GM19452 (cell line): ENCODE results near the gene ZNF267.
"Not testable (repeated sequence)": the region's sequence is repeated elsewhere in the genome, so short reads cannot be mapped to it uniquely, and the experiment has no call there.

ENCODE experiments used
- ATAC-seq: cut with Tn5 transposase; IDR thresholded peaks from one replicate; pipeline ENCODE4 v1.9.1; 2021; ENCODE audit not compliant: unreplicated experiment

The ZNF267 gene

DNA sequence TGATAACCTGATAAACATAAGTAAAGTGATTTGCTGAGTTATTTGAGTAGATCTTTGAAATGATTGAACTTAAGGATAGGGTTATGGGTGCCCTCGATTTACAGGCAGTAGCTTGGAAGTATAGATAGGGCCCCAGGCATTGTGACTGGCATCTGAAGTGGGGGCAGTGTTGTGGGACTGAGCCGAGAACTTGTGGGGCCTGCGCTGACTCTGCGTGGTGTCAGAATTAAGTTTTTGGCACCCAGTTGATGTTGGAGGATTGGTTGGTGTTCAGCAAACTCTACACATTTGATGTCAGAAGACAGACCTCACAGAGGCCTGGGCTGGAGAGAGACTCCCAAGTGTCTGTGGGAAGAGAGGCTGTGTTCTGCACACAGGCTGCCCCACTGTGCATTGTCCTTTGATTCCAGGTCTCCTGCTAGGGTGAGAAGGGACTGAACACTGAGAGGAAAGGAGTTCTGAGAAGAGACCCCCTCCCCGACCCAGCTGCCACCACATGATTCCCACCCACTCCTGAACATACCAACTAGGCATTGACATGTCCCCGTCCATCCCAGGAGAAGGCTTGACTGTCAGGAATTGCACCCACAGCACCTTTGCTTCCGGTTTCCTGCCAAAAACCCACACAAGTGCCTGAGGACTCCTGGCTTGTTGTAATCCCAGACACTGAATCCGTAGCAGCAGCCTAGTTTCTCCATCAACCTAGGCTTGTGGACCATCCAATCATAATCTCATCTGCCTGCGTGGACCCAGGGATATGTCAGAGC is 4.5 kb downstream of the ZNF267 start:
- no peak for ATAC-seq

GRCh38 chr16:31879937-31880321 is 6.3 kb downstream of the ZNF267 start:
- ATAC-seq = no peak

- peak; percentile 37 for ATAC-seq
Observed at GRCh38 chr16:31880322-31880979, 6.8 kb downstream of the ZNF267 start.

DNA sequence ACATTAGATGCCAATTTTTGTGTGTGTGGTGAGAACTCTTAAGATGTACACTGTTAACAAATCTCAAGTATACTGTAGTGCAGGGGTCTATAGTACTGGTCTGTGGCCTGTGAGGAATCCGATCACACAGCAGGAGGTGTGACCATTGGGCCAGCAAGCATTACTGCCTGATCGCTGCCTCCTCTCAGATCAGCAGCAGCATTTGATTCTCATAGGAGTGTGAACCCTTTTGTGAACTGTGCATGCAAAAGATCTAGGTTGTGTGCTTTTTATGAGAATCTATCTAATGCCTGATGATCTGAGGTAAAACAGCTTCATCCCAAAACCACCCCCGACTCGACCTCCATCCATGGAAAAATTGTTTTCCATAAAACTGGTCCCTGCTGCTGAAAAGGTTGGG is 12.6 kb downstream of the ZNF267 start:
- no peak for ATAC-seq

DNA sequence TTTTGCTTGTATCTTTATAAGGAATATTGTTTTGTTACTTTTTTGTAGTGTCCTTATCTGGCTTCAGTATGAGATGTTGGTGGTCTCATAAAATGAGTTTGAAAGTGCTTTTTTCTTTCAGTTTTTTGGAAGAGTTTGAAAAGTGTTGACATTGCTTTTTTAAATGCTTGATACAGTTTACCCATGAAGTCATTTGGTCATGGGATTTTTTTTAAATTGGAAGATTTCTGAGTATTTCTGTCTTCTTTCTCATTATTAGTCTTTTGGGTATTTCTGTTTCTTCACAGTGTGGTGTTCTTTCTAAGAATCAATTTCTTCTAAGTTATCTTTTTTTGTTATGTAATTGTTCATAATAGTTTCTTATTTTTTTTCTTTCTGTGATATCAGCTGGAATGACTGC is 15.1 kb downstream of the ZNF267 start:
- ATAC-seq = no peak

- not testable (repeated sequence) for ATAC-seq
Observed at GRCh38 chr16:31892111-31892510, 18.5 kb downstream of the ZNF267 start.

DNA sequence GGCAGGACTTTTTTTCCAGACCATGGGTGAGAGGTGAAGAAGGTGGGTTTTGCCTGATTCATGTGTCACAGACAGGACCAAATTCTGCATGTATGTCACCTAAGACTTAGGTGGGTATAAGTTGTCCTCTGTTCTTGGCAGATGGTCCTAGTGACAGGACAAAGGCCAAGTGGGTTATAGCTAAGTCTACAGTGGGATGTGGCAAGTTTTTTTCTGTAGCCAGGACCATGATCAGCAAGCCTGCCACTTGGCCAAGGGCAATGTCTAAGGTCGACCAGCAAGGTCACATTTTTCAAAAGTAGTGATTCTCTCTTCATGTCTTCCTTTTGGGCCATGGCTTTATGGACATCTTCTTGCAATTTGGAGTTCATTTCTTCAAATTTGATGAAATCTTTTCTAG is 20.2 kb downstream of the ZNF267 start:
- no peak for ATAC-seq

DNA sequence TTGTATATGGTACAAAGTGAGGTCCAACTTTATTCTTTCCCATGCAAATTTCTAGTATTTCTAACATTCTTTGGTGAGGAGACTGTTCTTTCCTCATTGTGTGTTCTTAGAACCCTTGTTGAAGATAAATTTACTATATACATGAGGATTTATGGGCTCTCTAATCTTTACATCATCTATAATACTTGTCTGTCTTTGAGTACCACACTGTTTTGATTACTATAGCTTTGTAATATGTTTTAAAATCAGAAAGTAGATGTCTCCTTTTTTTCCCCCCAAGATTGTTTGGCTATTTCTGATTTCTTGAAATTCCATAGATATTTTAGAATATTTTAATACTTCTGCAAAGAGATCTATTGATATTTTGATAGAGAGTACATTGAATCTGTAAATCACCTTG is 23.7 kb downstream of the ZNF267 start:
- no peak for ATAC-seq

DNA sequence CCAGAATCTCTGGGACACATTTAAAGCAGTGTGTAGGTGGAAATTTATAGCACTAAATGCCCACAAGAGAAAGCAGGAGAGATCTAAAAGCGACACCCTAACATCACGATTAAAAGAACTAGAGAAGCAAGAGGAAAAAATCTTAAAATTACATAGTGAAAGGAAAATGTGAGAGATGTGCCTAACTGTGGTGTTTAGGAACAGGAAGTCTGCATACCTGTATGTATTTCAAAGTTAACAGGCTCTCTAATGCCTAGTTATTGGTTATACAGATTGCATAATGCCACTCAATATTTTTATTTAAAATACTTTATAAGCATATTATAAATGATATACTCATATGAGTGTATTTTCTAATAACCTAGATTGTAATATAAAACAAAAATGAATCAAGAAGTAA is 25.9 kb downstream of the ZNF267 start:
- ATAC-seq = no peak

DNA sequence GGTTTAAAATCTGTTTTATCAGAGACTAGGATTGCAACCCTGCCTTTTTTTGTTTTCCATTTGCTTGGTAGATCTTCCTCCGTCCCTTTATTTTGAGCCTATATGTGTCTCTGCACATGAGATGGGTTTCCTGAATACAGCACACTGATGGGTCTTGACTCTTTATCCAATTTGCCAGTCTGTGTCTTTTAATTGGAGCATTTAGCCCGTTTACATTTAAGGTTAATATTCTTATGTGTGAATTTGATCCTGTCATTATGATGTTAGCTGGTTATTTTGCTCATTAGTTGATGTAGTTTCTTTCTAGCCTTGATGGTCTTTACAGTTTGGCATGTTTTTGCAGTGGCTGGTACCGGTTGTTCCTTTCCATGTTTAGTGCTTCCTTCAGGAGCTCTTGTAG is 31.0 kb downstream of the ZNF267 start:
- not testable (repeated sequence) for ATAC-seq

DNA sequence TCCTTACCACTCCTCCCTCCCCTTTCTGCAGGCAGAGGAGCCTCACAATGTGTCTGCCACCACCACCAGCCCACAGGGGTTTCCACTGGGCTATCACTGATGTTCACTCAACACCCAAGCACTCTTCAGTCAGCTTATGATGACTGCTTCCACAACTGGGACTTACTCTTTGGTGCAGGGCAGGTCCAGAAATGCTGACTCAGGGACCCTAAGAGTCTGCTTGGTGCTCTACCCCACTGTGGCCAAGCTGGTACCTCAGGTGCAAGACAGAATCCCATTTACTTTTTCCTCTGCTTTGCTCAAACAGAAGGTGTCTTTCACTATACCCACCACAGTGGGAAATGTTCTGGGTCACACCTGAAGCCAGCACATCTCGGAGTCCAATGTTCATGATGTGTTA is 40.1 kb downstream of the ZNF267 start:
- no peak for ATAC-seq

DNA sequence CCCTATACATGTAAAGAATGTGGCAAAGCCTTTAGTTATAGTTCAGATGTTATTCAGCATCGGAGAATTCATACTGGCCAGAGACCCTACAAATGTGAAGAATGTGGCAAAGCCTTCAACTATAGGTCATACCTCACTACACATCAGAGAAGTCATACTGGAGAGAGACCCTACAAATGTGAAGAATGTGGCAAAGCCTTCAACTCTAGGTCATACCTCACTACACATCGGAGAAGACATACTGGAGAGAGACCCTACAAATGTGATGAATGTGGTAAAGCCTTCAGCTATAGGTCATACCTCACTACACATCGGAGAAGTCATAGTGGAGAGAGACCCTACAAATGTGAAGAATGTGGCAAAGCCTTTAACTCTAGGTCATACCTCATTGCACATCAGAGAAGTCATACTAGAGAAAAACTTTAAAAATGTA is 42.5 kb downstream of the ZNF267 start:
- ATAC-seq = no peak

- no peak for ATAC-seq
Observed at GRCh38 chr16:31920373-31920772, 46.8 kb downstream of the ZNF267 start.

DNA sequence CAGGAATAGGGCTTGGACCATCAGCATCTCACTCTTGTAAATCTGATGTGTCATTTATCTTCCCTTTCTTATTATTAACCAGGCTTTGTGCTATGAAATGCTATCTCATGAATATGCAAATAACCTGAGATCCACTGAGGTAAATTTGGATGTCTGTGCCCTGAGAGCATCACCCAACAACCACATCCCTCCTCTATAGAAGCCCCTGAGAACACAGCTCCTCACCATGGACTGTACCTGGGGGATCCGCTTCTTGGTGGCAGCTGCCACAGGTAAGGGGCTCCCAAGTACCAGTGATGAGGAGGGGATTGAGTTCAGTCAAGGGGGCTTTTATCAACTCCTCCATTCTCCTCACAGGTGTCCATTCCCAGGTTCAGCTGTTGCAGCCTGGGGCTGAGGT is 78.2 kb downstream of the ZNF267 start:
- ATAC-seq = not testable (repeated sequence)

DNA sequence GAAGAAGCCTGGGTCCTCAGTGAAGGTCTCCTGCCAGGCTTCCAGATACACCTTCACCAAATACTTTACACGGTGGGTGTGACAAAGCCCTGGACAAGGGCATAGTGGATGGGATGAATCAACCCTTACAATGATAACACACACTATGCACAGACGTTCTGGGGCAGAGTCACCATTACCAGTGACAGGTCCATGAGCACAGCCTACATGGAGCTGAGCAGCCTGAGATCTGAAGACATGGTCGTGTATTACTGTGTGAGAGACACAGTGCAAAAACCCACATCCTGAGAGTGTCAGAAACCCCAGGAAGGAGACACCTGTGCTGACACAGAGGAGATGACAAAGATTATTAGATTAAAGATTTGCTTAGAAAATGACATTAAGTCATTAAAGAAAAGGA is 78.6 kb downstream of the ZNF267 start:
- not testable (repeated sequence) for ATAC-seq

DNA sequence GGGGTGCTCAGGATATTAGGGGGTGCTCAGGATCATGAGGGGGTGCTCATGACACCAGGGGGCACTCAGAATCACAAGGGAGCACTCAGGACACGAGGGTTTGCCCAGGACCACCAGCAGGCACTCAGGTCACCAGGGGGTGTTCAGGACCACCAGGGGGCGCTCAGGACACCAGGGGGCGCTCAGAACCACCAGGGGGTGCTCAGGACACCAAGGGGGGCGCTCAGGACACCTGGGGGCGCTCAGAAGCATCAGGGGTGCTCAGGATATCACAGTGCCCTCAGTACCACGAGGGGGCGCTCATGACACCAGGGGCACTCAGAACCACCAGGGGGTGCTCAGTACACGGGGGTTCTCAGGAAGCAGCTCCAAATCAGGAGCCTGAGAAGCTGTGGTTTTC is 82.6 kb downstream of the ZNF267 start:
- ATAC-seq = not testable (repeated sequence)

- ATAC-seq = not testable (repeated sequence)
Observed at GRCh38 chr16:31960186-31960910, 86.7 kb downstream of the ZNF267 start.
